Heart right ventricle (tissue), 16 donors: Measurements from ENCODE around the gene CAMSAP1. TPM values are rescaled to one million over a fixed set of nuclear protein-coding genes. Genes with fewer than 3 reads are reported as not detected.
A peak's percentile ranks its signal among the peaks of the same experiment; 100 is the strongest.
"Not testable (repeated sequence)": the region's sequence is repeated elsewhere in the genome, so short reads cannot be mapped to it uniquely, and the experiment has no call there.

Experiments used
- ATAC-seq, 8 donors: fragments of 200-7000 bp; cut with Tn5 transposase; one replicate each; pipeline ENCODE4 v1.9.1; 2020; ENCODE audit warnings: mild to moderate bottlenecking in 8 of 8, moderate library complexity in 8 of 8, moderate number of reproducible peaks in 1 of 8
- DNase-seq, 2 donors: peaks; one replicate each; pipeline ENCODE4 v3.0.0-alpha.2; 2020
- H3K27ac ChIP-seq, 10 donors: fragments of 200-600 bp; sonication (generic) in 2 of 10; one replicate each; pipeline versions ENCODE4 v1.5.0 to v1.8.0; 2020 to 2022; ENCODE audit warnings: mild to moderate bottlenecking in 3 of 10
- H3K27me3 ChIP-seq, 7 donors: fragments of 200-600 bp; one replicate each; pipeline ENCODE4 v1.8.0; 2021 to 2022; ENCODE audit warnings: mild to moderate bottlenecking in 2 of 7
- H3K36me3 ChIP-seq, 9 donors: fragments of 200-600 bp; sonication (generic) in 1 of 9; one replicate each; pipeline versions ENCODE4 v1.5.0 to v1.8.0; 2020 to 2022; ENCODE audit warnings: mild to moderate bottlenecking in 2 of 9
- H3K4me1 ChIP-seq, 9 donors: fragments of 200-600 bp; sonication (generic) in 1 of 9; one replicate each; pipeline versions ENCODE4 v1.5.0 to v1.8.0; 2020 to 2022; ENCODE audit warnings: mild to moderate bottlenecking in 4 of 9
- H3K4me3 ChIP-seq, 10 donors: fragments of 200-600 bp; sonication (generic) in 2 of 10; one replicate each; pipeline versions ENCODE4 v1.5.0 to v1.8.0; 2020 to 2022; ENCODE audit warnings: mild to moderate bottlenecking in 7 of 10, moderate library complexity in 2 of 10
- H3K9me3 ChIP-seq, 11 donors: fragments of 200-600 bp in 10 of 11; sonication (generic) in 2 of 11; one replicate each; pipeline versions ENCODE4 v1.5.0 to v1.8.0; 2013 to 2022; ENCODE audit warnings: mild to moderate bottlenecking in 2 of 11, control low read depth in 1 of 11, moderate library complexity in 1 of 11
- CTCF ChIP-seq, 9 donors: fragments of 200-600 bp; sonication (generic) in 2 of 9; IDR thresholded peaks; one replicate each; pipeline versions ENCODE4 v1.5.0 to v1.8.0; 2021 to 2022; ENCODE audit warnings: antibody characterized with exemption in 9 of 9, mild to moderate bottlenecking in 5 of 9, moderate library complexity in 1 of 9
- WGBS, 2 donors: extraction: QIAGEN DNeasy Blood & Tissue Kit; methylation state at CpG; one replicate each; pipeline ENCODE4 v1.1.7; 2013; ENCODE audit warnings: inconsistent platforms in 1 of 2; 5-methylcytosine and 5-hydroxymethylcytosine counted together
- intact Hi-C, 10 donors: fragments of 100-400 bp; cut with DNase I; formaldehyde crosslinking; loops; one replicate each; pipeline versions ENCODE4 v1.11.1 to v1.14.2; 2022
- polyA plus RNA-seq, 2 donors: library from polyadenylated mRNA; stranded (reverse); fragments of 200-250 nt; gene quantifications; one replicate each; pipeline ENCODE4 v1.2.3, GENCODE V29; 2013
- total RNA-seq, 10 donors: library from RNA; stranded (reverse); fragmentation: NEBNext Ultra II Directional in 3 of 10; extraction: Animal tissue kit (Norgen Biotek cat#: 25700) in 3 of 10; gene quantifications; one replicate each; pipeline versions ENCODE4 v1.2.1 to v1.2.4, GENCODE V29; 2021 to 2023
- donor health status: Arrhythmogenic right ventricular cardiomyopathy.
- donor health status: ischemic (EF 13 %, LVEDD 7.1; RV severe dilation, severe dysfunction).
- donor health status: healthy with polysubstance abuse.
- donor health status: DM: no; HTN: yes; CAD: no.
- donor health status: DM: no; HTN: no; CAD: no.
- donor health status: ischemic (EF 25% LVEDD 6.9; RV normal size, moderate dysfunction).
- donor health status: ischemic (EF 25% LVEDD 5.7; RV mildly dilated, moderate dysfunction).
- donor health status: healthy.
- donor health status: DM: yes; HTN: yes; CAD: no.
- donor health status: Ischemic cardiomyopathy.
- donor health status: ischemic (EF 35%, LVEDD 5.7; RV mildly dilated, moderate dysfunction).
- donor health status: nonischemic (EF 11% LVEDD 7.7; RV severe dilation, severe dysfunction).
- donor health status: DM: yes; HTN: yes; CAD: no.
- donor health status: PGD.
- donor health status: ischemic (EF 29% LVEDD 5.4; RV normal size, mild dysfunction).
- donor health status: nonischemic (EF 23%, LVEDD 6.1; RV moderate dilation, normal function).

CAMSAP1 gene
- total and polyA plus RNA-seq, 12 donors: 6.7 to 25.0 (median 19.4) TPM

DNA sequence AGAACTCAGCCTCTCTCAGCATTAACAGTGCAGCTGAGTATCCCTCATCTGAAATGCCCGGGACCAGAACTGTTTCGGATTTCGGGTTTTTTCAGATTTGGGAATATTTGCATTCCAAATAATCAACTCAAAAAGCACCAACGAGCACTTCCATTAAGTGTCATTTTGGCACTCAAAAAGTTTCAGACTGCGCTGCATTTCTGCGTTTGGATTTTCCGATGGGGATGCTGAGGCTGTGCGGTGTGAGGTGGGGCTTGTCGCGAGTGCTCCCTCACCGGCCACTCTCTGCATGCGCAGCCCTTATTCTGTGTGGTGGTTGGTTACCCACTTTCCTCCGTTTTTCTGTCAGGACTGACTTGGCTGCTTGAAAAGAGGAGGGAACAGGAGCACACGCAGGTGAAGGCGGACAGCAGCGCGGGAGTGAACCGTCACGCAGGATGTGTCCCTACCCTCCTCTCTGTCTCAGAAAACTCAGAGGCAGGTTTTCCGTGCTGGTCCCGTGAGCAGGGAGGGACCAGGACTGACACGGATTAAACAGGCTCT, 45.4 kb upstream of the CAMSAP1 start:
- Histone ChIP-seq H3K4me1 (peaks cover 0 to 35% (median 12%) of the 10 kb centered on the region in 9 donors), H3K27me3 (no peaks in the 10 kb centered on the region), H3K36me3 (peaks cover 0 to 80% (median 41%) of the 10 kb centered on the region in 9 donors), H3K27ac (no peak overlapping the region), H3K9me3 (no peaks in the 10 kb centered on the region), H3K4me3 (no peak overlapping the region)
- no peak for ATAC-seq
- intact Hi-C loops: loop anchor here in 1 of 10 donors (10.0 kb wide), 1 partner anchor 88 kb away; no protein-coding TSS in a partner anchor
- DNase-seq: no peak
- no peak for TF ChIP-seq CTCF (IDR thresholded peaks at IDR 0.05)
- 93 to 96% methylated on average over 22 of the region's 22 CpGs for WGBS, 2 donors

GRCh38 chr9:135951889-135952663, 44.7 kb upstream of the CAMSAP1 start:
- TF ChIP-seq CTCF (IDR thresholded peaks at IDR 0.05): no peak
- intact Hi-C loops: loop anchor here in 1 of 10 donors (10.0 kb wide), 1 partner anchor 87 kb away; no protein-coding TSS in a partner anchor
- Histone ChIP-seq H3K27me3 (no peaks in the 10 kb centered on the region), H3K36me3 (peaks cover 0 to 86% (median 41%) of the 10 kb centered on the region in 9 donors), H3K4me1 (peaks cover 0 to 29% (median 10%) of the 10 kb centered on the region in 9 donors), H3K27ac (no peak overlapping the region), H3K9me3 (no peaks in the 10 kb centered on the region), H3K4me3 (no peak overlapping the region)
- ATAC-seq (no peak), DNase-seq (no peak)
- 84 to 87% methylated on average over 18 of the region's 18 CpGs for WGBS, 2 donors

DNA sequence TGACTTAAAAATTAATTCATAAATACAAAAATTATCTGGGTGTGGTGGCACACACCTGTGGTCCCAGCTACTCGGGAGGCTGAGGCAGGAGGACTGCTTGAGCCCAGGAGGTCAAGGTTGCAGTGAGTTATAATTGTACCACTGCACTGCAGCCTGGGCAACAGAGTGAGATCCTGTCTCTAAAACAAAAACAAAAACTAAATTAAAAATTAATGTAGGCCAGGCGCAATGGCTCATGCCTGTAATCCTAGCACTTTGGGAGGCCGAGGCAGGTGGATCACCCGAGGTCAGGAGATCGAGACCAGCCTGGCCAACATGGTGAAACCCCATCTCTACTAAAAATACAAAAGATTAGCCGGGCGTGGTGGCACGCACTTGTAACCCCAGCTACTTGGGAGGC, 44.0 kb upstream of the CAMSAP1 start:
- not testable (repeated sequence) for ATAC-seq, H3K9me3 ChIP-seq, H3K27me3 ChIP-seq, DNase-seq, H3K4me3 ChIP-seq, H3K27ac ChIP-seq
- Histone ChIP-seq H3K36me3 (peaks cover 0 to 94% (median 48%) of the 10 kb centered on the region in 9 donors), H3K4me1 (peaks cover 0 to 21% (median 4%) of the 10 kb centered on the region in 9 donors)
- 97 to 98% methylated on average over 8 of the region's 8 CpGs for WGBS, 2 donors
- intact Hi-C loops: loop anchor here in 1 of 10 donors (10.0 kb wide), 1 partner anchor 87 kb away; no protein-coding TSS in a partner anchor

DNA sequence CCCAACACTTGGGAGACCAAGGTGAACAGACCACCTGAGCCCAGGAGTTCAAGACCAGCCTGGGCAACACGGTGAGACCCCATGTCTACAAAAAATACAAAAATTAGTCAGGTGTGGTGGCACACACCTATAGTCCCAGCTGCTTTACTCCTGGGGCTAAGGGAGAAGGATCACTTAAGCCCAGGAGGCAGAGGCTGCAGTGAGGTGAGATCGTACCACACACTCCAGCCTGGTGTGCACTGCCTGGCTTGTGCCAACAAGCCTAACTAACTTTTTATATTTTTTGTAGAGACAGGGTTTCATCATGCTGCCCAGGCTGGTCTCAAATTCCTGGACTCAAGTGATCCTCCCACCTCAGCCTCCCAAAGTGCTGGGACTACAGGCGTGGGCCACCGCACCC, 43.5 kb upstream of the CAMSAP1 start:
- not testable (repeated sequence) for H3K27me3 ChIP-seq, ATAC-seq, DNase-seq, H3K27ac ChIP-seq, H3K9me3 ChIP-seq, H3K4me3 ChIP-seq
- WGBS, 2 donors: 99% methylated on average over 4 of the region's 4 CpGs
- H3K4me1 ChIP-seq: peaks cover 0 to 16% (median 0%) of the 10 kb centered on the region in 9 donors
- H3K36me3 ChIP-seq: peaks cover 0 to 99% (median 53%) of the 10 kb centered on the region in 9 donors
- intact Hi-C loops: loop anchor here in 1 of 10 donors (10.0 kb wide), 1 partner anchor 86 kb away; no protein-coding TSS in a partner anchor

DNA sequence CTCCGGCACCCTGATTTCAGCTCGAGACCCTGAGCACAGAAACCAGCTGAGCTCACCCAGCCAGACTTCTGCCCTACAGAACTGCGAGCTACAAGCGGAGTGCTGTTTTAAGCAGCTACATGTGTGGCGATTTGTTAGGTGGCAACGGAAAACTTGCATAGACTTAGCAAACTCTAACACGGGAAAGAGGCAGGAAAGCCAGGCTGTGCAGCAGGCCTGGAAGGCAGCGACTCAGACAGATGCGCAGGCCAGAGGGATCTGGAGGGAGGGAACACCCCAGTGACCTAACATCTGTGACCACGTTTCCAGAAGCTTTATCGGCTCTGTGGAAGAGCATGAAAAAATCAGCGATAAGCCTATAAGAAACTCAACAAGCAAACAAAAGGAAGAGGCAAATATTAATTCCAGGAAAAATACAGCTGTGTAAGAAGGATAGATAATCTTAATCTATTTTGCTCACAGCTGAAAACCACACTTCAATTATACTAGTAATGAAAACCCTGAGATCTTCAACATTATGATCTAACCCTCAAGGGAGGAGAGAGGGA, 42.9 kb upstream of the CAMSAP1 start:
- H3K27me3 ChIP-seq: no peaks in the 10 kb centered on the region
- peak in 1 of 8 donors; percentile 4 for ATAC-seq
- H3K9me3 ChIP-seq: no peaks in the 10 kb centered on the region
- WGBS, 2 donors: 82 to 88% methylated on average over 12 of the region's 12 CpGs
- intact Hi-C loops: loop anchor here in 1 of 10 donors (10.0 kb wide), 1 partner anchor 85 kb away; no protein-coding TSS in a partner anchor
- peaks cover 0 to 100% (median 59%) of the 10 kb centered on the region in 9 donors for H3K36me3 ChIP-seq
- TF ChIP-seq CTCF (IDR thresholded peaks at IDR 0.05): no peak
- no peak for DNase-seq
- no peak overlapping the region for H3K4me3 ChIP-seq
- peak overlapping the region in 3 of 10 donors; percentile 1 to 35 (median 26) for H3K27ac ChIP-seq
- H3K4me1 ChIP-seq: peaks cover 0 to 10% (median 0%) of the 10 kb centered on the region in 9 donors
